Epithelial cell of esophagus (primary cell): ENCODE data around the gene LYRM4.

Source experiments
- DNase-seq: peaks from one replicate; pipeline ENCODE4 v3.0.0; 2010; ENCODE audit warnings: low read depth
- H3K4me3 ChIP-seq: 2 replicates; pipeline ENCODE4 v1.5.1; 2011; ENCODE audit warnings: mild to moderate bottlenecking, low read length, control low read depth
- TF ChIP-seq, protein P1 (sequence below): IDR thresholded peaks from 2 replicates; pipeline ENCODE4 v1.5.1; 2011; ENCODE audit warnings: low read depth, mild to moderate bottlenecking, low read length, control low read depth, inconsistent platforms; ENCODE audit not compliant: insufficient read depth; ENCODE audit errors: missing control alignments

Gene LYRM4

DNA sequence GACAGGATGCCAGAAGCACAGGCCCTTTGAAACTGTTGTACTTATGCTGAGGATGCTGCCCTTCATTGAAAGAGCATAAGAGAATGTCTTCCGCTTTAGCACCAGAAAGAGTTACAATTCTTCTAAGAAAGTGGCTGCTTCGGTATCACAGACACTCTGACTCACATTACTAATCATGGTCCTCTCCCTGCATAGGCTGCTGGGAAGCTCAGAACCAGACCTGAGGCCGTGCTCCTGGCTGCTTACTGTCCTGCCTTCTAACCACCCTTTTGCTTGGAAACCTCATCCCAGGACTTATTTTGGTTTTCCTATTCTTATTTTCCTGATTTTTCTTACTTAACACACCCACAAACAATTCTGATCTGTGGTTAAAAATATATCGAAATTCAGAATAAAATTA lies 22.9 kb downstream of the LYRM4 start:
- TF ChIP-seq, protein P1, sequence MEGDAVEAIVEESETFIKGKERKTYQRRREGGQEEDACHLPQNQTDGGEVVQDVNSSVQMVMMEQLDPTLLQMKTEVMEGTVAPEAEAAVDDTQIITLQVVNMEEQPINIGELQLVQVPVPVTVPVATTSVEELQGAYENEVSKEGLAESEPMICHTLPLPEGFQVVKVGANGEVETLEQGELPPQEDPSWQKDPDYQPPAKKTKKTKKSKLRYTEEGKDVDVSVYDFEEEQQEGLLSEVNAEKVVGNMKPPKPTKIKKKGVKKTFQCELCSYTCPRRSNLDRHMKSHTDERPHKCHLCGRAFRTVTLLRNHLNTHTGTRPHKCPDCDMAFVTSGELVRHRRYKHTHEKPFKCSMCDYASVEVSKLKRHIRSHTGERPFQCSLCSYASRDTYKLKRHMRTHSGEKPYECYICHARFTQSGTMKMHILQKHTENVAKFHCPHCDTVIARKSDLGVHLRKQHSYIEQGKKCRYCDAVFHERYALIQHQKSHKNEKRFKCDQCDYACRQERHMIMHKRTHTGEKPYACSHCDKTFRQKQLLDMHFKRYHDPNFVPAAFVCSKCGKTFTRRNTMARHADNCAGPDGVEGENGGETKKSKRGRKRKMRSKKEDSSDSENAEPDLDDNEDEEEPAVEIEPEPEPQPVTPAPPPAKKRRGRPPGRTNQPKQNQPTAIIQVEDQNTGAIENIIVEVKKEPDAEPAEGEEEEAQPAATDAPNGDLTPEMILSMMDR: no peak
- no peak overlapping the region for H3K4me3 ChIP-seq
- DNase-seq: no peak

DNA sequence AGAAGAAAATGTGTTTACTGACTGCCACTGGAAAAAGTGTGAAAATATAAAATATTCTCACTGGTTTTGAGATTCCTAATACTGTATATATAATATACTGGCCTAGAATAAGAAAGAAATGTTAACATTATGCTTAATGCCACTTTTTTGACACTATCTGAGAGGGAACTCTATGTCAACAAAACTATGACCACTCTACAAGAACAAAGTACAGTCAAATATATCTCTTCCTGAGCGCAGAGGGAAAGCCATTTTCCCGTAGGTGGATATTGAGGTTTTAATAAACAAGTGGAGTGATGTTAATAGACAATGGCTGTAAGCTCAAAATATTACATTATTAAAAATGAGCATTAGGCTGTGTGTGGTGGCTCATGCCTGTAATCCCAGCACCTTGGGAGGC lies 24.9 kb downstream of the LYRM4 start:
- DNase-seq: no peak
- TF ChIP-seq, protein P1: no peak
- H3K4me3 ChIP-seq: no peak overlapping the region

DNA sequence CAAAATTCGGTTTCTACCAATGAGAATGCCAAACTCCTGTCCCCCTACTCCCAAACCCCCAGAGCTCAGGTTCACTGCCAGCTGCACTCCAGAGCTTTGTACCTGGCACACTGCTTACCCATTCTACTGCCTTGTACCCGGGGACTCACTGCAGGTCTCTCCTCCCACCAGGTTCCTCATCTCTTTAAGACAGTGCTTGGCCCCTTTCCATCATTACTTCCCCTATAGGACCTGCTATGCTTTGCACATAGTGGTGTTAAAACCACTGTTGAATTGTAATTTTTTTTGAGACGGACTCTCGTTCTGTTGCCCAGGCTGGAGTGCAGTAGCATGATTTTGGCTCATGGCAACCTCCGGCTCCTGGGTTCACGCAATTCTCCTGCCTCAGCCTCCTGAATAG lies 25.9 kb downstream of the LYRM4 start:
- DNase-seq: no peak
- no peak overlapping the region for H3K4me3 ChIP-seq
- TF ChIP-seq, protein P1: no peak

DNA sequence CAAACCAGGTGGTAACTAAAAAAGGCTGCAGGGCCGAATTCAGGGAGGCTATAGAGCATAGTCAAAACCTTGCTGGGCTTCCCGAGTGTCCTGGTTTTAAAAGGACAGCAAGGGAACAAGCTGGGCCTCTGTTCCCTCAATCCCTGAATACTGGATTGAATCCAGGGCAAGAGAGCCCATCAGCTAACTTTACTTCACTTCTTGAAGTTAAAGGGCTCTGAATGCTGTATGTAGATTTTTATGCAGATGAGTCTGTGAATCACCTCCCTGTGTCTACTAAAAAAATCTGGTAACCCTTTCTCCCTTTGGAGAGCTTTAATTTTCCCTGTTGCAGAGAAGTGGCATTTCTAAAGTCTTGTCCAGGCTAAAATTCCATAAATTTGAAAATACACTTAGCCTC lies 29.5 kb downstream of the LYRM4 start:
- TF ChIP-seq, protein P1: no peak
- no peak for DNase-seq
- no peak overlapping the region for H3K4me3 ChIP-seq

DNA sequence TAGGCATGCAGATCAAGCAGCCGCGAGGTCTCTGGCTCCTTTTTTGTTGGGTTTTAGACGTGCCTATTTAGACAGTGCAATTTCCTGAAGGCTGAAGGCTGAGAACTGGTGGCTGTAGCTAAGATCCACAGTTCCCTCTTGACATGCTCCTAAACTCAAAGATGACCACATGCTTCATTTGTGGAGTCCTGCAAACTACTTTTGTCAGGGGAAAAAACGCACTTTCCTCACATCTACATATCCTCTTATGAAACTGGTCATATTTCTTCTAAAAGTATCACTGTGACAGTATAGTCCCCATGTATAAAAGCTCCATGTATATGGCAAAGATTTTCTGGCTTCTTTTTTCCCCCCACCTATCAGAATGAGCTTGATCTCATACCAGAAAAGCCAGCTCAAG lies 30.7 kb downstream of the LYRM4 start:
- TF ChIP-seq, protein P1: no peak
- no peak for DNase-seq
- H3K4me3 ChIP-seq: no peak overlapping the region

DNA sequence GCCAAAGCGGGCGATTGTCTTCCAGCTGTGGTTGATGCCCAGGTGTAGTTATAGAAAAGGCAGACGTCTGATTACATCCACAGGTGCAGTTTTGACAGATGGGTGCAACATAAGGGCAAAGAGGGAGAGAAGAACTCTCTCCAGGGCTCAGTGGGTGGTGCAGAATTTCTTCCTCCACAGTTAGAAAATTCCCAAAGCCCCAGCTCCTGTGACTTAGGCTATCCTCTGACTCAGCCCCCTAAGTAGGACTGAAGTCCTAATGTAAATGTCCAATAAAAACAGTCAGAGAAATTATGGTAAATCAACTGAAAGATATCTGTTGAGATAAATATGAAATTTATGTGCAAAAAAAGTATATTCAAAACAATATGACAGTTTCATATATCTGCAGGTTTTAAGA lies 31.4 kb downstream of the LYRM4 start:
- TF ChIP-seq, protein P1: no peak
- no peak overlapping the region for H3K4me3 ChIP-seq
- no peak for DNase-seq

DNA sequence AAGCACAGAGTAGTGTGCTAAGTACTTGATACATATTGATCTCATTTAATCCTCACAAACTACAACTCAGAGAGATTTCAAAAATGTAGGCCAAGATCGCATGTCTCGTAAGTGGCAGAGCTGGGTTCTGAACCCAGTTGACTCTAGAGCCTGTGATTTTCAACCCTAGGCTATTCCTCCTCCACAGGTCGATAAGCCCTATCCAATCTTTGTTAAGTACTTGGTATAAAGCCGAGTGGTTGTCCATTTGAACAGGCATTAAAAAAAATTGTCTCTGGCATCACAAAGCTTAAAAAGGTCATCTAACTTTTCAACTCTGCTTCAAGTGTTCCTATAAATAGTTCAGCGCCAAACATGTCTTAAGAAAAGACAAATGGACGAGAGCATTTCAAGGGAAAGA lies 37.4 kb downstream of the LYRM4 start:
- TF ChIP-seq, protein P1: no peak
- no peak for DNase-seq
- H3K4me3 ChIP-seq: no peak overlapping the region
